Thyroid gland (tissue), 4 donors: ENCODE data around the gene CCM2. TPM values are rescaled to one million over a fixed set of nuclear protein-coding genes. Genes with fewer than 3 reads are reported as not detected.

Experiments used
- DNase-seq, 2 donors: peaks; one replicate each; pipeline ENCODE4 v3.0.0-alpha.2; 2019
- H3K27ac ChIP-seq, 3 donors: fragments of 200-600 bp; sonication (generic); 1 replicate in 2 of 3; 2 replicates in 1 of 3; pipeline ENCODE4 v1.5.1; 2016 to 2019; ENCODE audit warnings: mild to moderate bottlenecking in 1 of 3, moderate library complexity in 1 of 3
- H3K27me3 ChIP-seq: fragments of 200-600 bp; sonication (generic); one replicate; pipeline ENCODE4 v1.5.1; 2019
- H3K36me3 ChIP-seq, 2 donors: fragments of 200-600 bp; sonication (generic); one replicate each; pipeline ENCODE4 v1.5.1; 2016 to 2019
- H3K4me1 ChIP-seq, 2 donors: fragments of 200-600 bp; sonication (generic); one replicate each; pipeline ENCODE4 v1.5.1; 2017 to 2019
- H3K4me3 ChIP-seq, 3 donors: fragments of 200-600 bp; sonication (generic); replicated peaks in 1 of 3; 1 replicate in 2 of 3; 2 replicates in 1 of 3; pipeline ENCODE4 v1.5.1; 2016; ENCODE audit warnings: mild to moderate bottlenecking in 1 of 3
- H3K9me3 ChIP-seq: fragments of 200-600 bp; sonication (generic); one replicate; pipeline ENCODE4 v1.5.1; 2017
- POLR2A ChIP-seq, 2 donors: fragments of 450-650 bp; IDR thresholded peaks; one replicate each; pipeline ENCODE4 v1.6.1; 2017; ENCODE audit warnings: antibody characterized with exemption in 2 of 2, mild to moderate bottlenecking in 2 of 2, moderate library complexity in 1 of 2
- WGBS, 2 donors: methylation state at CpG; one replicate each; pipeline ENCODE4 v1.1.5; 2017; 5-methylcytosine and 5-hydroxymethylcytosine counted together
- intact Hi-C: fragments of 100-400 bp; cut with DNase I; formaldehyde crosslinking; loops from one replicate; pipeline ENCODE4 v1.15.1; 2023
- total RNA-seq, 4 donors: library from RNA; depleted of rRNA; stranded (reverse); fragments of >200 nt; gene quantifications; one replicate each; pipeline ENCODE4 v1.2.3, GENCODE V29; 2016
- TF ChIP-seq, protein P1 (sequence below), 6 experiments: fragments of 200-600 bp in 3 of 6; fragments of 450-650 bp in 3 of 6; sonication (generic) in 3 of 6; IDR thresholded peaks; one replicate each; pipeline ENCODE4 v1.5.1; 2016 to 2019; ENCODE audit warnings: antibody characterized with exemption in 6 of 6, mild to moderate bottlenecking in 2 of 6, inconsistent platforms in 1 of 6, moderate library complexity in 1 of 6

The CCM2 gene
- total RNA-seq, 4 donors from 2014 or later, result 19.4 to 29.2 (median 24.3) TPM

DNA sequence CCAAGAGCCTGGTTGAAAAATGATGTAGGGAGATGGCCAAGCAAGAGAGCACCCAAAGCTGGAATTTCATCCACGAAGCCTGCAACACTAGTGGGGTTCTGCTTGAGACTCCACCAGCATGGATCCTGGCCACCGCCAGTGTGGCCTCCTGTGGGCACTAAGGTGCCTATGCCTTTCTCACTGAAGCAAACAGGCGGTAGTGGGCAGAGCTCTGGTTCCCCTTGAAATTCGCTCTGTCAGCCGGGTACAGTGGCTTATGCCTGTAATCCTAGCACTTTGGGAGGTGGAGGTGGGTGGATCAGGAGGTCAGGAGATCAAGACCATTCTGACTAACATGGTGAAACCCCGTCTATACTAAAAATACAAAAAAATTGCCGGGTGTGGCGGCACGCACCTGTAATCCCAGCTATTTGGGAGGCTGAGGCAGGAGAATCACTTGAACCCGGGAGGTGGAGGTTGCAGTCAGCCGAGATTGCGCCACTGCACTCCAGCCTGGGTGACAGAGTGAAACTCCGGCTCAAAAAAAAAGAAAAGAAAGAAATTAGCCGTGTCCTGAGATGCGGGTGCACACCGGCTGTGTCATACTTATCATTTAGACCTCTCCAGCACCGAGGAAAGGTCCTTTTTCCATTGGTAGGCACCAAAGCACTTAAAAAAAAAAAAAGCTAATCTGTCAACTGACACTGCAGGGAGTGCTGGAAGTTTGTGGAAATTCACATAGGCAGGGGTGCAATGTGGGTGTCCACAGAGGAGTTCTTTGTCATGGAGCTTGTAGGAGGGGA is 28.3 kb downstream of the CCM2 start:
- no peak for DNase-seq
- intact Hi-C loops, result no loop called here
- H3K4me3 ChIP-seq, result no peak overlapping the region
- TF ChIP-seq POLR2A (IDR thresholded peaks at IDR 0.05), result no peak
- TF ChIP-seq, protein P1, sequence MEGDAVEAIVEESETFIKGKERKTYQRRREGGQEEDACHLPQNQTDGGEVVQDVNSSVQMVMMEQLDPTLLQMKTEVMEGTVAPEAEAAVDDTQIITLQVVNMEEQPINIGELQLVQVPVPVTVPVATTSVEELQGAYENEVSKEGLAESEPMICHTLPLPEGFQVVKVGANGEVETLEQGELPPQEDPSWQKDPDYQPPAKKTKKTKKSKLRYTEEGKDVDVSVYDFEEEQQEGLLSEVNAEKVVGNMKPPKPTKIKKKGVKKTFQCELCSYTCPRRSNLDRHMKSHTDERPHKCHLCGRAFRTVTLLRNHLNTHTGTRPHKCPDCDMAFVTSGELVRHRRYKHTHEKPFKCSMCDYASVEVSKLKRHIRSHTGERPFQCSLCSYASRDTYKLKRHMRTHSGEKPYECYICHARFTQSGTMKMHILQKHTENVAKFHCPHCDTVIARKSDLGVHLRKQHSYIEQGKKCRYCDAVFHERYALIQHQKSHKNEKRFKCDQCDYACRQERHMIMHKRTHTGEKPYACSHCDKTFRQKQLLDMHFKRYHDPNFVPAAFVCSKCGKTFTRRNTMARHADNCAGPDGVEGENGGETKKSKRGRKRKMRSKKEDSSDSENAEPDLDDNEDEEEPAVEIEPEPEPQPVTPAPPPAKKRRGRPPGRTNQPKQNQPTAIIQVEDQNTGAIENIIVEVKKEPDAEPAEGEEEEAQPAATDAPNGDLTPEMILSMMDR (IDR thresholded peaks at IDR 0.05), result no peak
- H3K27me3 ChIP-seq, result no peaks in the 10 kb centered on the region
- no peak overlapping the region for H3K27ac ChIP-seq
- H3K9me3 ChIP-seq, result no peaks in the 10 kb centered on the region
- H3K4me1 ChIP-seq, result no peaks in the 10 kb centered on the region
- no peaks in the 10 kb centered on the region for H3K36me3 ChIP-seq
- WGBS, 2 donors, result 76 to 93% methylated on average over 15 to 17 of the region's 17 CpGs

DNA sequence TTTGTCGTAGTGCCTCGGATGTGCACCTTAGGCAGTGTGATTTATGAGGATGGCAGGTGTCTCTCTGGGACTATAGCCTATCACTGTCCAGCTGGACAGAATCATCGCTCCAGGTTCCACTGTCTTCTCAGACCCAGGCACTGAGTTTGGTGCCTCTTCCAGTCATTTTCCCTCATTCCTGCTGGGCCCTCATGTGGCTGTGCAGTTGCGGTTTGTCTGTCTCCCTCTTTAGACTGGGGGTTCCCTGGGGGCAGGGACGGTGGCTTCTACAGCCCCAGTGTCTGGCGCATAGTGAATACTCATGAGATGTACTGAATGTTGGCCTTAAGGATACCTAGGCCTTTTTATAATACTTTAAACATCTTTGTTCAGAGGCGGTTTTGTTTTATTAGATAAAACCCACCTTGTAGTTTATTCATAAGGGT is 28.9 kb downstream of the CCM2 start:
- no peak overlapping the region for H3K4me3 ChIP-seq

DNA sequence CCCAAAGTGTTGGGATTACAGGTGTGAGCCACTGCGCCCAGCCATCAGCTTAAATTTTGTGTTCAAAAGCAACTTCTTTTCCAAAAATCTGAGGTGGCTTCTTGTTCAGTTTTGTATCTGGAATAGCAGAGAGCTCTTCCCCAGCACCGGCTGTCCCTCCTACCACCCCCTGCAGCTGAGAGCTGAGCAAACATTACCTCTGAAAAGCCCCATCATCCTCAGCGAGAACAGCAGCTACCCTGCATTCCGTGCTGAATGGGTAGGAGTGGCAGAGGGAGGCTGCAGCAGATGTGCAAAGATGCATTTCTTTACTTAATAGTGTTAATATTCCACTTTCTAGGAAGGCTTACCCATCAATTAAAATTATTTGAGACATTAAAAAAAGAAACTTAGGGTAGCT is 31.8 kb downstream of the CCM2 start:
- DNase-seq, result no peak
- Histone ChIP-seq H3K27me3 (no peaks in the 10 kb centered on the region), H3K27ac (no peak overlapping the region), H3K36me3 (no peaks in the 10 kb centered on the region), H3K4me3 (no peak overlapping the region), H3K9me3 (no peaks in the 10 kb centered on the region), H3K4me1 (no peaks in the 10 kb centered on the region)
- intact Hi-C loops, result no loop called here
- WGBS, 2 donors, result 81 to 83% methylated on average over 4 of the region's 4 CpGs
- TF ChIP-seq POLR2A (IDR thresholded peaks at IDR 0.05), result no peak
- TF ChIP-seq, protein P1 (IDR thresholded peaks at IDR 0.05), result no peak

More for the DNA sequence above, 28.9 kb downstream of the CCM2 start:
- intact Hi-C loops, result no loop called here
- TF ChIP-seq POLR2A (IDR thresholded peaks at IDR 0.05), result no peak
- TF ChIP-seq, protein P1 (IDR thresholded peaks at IDR 0.05), result no peak
- no peak for DNase-seq
- Histone ChIP-seq H3K4me1 (no peaks in the 10 kb centered on the region), H3K27me3 (no peaks in the 10 kb centered on the region), H3K36me3 (no peaks in the 10 kb centered on the region), H3K27ac (no peak overlapping the region), H3K9me3 (no peaks in the 10 kb centered on the region)
- WGBS, 2 donors, result 92 to 94% methylated on average over 7 of the region's 7 CpGs

DNA sequence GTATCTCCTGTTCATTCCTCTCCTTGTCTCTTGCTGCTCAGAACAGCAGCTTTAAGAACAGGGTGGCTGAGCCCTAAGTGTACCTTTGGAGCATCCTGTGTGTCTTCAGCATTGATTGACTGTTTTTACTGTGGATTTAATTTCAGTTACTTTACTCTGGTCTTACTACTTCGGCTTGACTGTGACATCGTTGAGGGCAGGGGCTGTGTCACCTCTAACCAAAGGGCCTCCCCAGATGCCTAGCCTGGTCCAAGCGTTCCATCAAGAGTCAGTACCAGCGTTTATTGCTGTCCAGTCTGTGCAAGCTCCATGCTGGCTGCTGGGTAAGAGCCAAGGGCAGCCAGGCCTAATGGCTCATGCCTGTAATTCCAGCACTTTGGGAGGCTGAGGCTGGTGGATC is 32.4 kb downstream of the CCM2 start:
- no peak overlapping the region for H3K27ac ChIP-seq
- H3K4me1 ChIP-seq, result no peaks in the 10 kb centered on the region
- no peaks in the 10 kb centered on the region for H3K36me3 ChIP-seq
- H3K27me3 ChIP-seq, result no peaks in the 10 kb centered on the region
- no peaks in the 10 kb centered on the region for H3K9me3 ChIP-seq
- no peak for DNase-seq
- no peak for TF ChIP-seq POLR2A (IDR thresholded peaks at IDR 0.05)
- TF ChIP-seq, protein P1 (IDR thresholded peaks at IDR 0.05), result no peak
- no peak overlapping the region for H3K4me3 ChIP-seq
- intact Hi-C loops, result no loop called here
- WGBS, 2 donors, result 91% methylated on average over 4 of the region's 4 CpGs

DNA sequence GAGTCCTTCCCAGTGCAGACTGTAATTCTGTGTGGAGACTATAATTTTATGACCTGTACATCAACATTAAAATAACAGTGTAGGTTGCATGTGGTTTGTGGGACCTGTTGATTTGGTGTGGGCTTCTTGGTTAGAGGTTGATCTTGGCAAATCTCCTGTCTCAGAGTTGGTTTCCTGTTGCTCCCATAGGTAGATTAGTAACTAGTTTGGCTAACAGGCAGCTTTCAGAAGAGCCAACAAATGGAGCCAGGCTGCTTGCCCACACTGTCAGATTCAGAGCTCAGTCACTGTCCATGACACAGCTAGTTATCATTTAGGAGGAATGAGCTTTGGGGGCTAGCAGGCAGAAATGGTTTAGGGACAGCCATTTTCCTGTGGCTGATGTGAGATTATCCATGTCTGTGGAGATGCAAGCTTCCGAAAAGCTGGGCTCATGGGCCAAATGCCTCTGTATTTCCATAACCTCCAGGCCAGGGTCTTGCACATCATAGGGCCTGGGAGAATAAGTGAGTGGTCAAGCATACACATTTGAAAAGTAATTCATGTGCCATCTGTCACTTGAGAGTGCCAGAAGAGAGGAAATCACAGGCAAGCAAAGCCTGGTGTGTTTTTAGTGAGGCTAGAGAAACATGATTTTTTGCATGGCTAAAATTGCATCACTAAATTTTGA is 33.4 kb downstream of the CCM2 start:
- Histone ChIP-seq H3K27ac (no peak overlapping the region), H3K9me3 (no peaks in the 10 kb centered on the region), H3K4me1 (no peaks in the 10 kb centered on the region), H3K27me3 (no peaks in the 10 kb centered on the region), H3K36me3 (no peaks in the 10 kb centered on the region), H3K4me3 (no peak overlapping the region)
- TF ChIP-seq, protein P1 (IDR thresholded peaks at IDR 0.05), result no peak
- no peak for TF ChIP-seq POLR2A (IDR thresholded peaks at IDR 0.05)
- intact Hi-C loops, result no loop called here
- DNase-seq, result no peak
- 75 to 87% methylated on average over 1 of the region's 1 CpG for WGBS, 2 donors
